LNCAP (cell line): ENCODE results near the gene FGFRL1.

Experiments
- CTCF ChIP-seq: fragments of 450-650 bp; IDR thresholded peaks from 2 replicates; pipeline ENCODE4 v1.5.1; 2017; ENCODE audit warnings: mild to moderate bottlenecking

Gene FGFRL1

GRCh38 chr4:1036976-1037810 is 25.8 kb downstream of the FGFRL1 start:
- no peak for TF ChIP-seq CTCF

- TF ChIP-seq CTCF: no peak
Observed at GRCh38 chr4:1038948-1039492, 27.6 kb downstream of the FGFRL1 start.

GRCh38 chr4:1039493-1040343 is 28.3 kb downstream of the FGFRL1 start:
- TF ChIP-seq CTCF: no peak

GRCh38 chr4:1040344-1041146 is 29.1 kb downstream of the FGFRL1 start:
- TF ChIP-seq CTCF: no peak

GRCh38 chr4:1041147-1041935 is 29.9 kb downstream of the FGFRL1 start:
- TF ChIP-seq CTCF: no peak

GRCh38 chr4:1041936-1042330 is 30.5 kb downstream of the FGFRL1 start:
- TF ChIP-seq CTCF: no peak
